ENCODE data around the gene ZNF157. TPM values are rescaled to one million over a fixed set of nuclear protein-coding genes. Genes with fewer than 3 reads are reported as not detected.
A peak's percentile ranks its signal among the peaks of the same experiment; 100 is the strongest.
"Not testable (repeated sequence)": the region's sequence is repeated elsewhere in the genome, so short reads cannot be mapped to it uniquely, and the experiment has no call there.

Gene ZNF157
- total RNA-seq = 0.71 TPM

DNA sequence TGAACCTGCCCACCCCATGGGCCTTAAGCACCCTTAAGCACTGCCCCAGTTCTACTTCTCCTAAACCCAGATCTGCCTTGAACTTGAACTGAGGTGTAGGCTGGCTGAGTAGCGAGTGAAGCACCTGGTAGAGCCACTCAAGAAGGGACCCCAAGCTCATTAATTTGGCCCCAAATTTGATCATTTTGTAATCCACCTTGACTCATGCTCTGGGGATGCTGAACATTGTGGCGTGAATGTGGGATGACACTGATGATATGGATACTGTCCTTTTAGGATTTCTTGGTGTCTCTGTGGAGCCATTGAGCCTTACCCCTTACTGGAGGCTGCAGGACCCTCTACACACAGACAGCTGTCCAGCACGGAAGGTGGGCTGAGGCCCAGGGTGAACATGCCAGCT is at the start of gene ZNF157:
Gene ZNF157, plus strand, starts transcription at position 301 of the 400 bp plus-strand sequence. Its CDS starts 91 bp downstream, at position 392.
- intact Hi-C loops (cut with DNase I) = loop anchor here (10.0 kb wide), 1 partner anchor 155 kb away; no protein-coding TSS in a partner anchor
- ATAC-seq (no peak), DNase-seq (ENCODE audit: low spot score) (no peak)

DNA sequence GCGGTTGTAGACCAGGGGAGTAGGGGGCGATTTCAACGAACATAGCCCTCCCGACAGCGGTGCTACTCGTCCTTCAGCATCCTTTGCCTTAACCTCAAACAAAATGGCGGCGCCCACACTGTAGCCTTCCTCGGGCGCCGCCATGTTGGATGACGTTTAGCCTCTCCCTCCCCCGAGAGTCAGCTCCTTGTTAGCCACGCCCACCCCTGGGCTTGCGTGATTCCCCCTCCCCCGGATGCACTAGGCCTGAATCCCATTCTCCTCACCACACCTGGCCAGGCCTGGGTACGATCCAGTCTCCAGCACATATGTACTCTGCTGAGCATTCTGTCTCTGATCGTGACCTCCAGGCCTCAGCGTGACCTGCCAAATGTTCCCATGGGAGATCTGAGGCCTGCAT is 49.0 kb upstream of the ZNF157 start:
- intact Hi-C loops (cut with DNase I) = no loop called here
- peak; percentile 80 for DNase-seq (ENCODE audit: low spot score)
- ATAC-seq = peak; percentile 95

DNA sequence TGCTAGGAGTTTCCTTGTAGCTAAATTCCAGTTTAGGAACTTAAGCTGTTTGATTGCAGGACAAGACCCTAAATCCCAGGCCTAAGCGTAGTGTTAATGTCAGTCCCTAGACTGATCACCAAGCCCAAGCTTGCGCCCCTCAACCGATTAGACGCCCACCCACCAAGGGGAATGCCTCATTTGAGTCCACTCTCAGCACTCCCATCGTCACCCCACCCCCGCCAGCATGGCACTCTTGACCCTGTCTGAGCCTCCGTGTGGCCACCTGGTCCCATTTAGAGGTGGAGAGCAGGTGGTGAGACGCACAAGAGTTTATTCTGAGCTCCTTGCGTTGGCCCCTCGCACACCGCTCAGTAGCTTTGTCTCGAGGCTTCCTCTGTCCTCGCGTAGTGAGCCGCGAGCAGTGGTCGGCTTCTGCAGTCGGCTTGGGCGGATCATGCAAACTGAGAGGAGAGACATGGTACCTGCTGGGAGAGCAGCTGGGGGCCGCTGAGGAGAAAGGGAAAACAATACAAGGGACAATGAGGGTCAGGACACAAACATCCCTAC is 48.5 kb upstream of the ZNF157 start:
- ATAC-seq (no peak), DNase-seq (ENCODE audit: low spot score) (no peak)
- intact Hi-C loops (cut with DNase I) = no loop called here

DNA sequence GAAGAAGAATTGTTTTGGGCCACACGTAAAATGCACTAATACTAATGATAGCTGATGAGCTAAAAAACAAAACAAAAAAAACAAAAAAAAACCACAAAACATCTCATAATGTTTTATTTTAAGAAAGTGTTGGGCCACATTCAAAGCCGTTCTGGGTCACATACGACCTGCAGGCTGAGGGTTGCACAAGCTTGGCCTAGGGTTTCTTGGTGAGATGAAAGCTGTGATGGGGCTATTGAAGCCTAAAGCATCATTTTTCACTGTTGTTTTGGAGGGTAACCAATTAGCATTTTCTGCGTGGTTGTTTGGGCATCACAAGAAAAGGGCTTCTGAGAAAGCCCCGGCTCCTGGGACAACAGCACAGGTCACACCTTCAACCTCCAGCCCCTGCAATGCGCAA is 42.5 kb upstream of the ZNF157 start:
- DNase-seq (ENCODE audit: low spot score) (peak; percentile 25), ATAC-seq (peak; percentile 53)
- intact Hi-C loops (cut with DNase I) = no loop called here

DNA sequence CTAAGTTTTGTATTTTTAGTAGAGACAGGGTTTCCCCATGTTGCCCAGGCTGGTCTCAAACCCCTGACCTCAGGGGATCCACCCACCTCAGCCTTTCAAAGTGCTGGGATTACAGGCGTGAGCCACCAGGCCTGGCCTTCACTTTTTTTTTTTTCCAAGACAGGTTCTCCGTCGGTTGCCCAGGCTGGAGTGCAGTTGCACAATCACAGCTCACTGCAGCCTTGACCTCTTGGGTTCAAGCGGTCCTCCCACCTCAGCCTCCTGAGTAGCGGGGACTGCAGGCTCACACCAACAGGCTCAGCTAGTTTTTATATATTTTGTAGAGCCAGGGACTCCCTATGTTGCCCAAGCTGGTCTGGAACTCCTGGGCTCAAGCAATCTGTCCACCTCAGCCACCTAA is 37.6 kb upstream of the ZNF157 start:
- ATAC-seq; DNase-seq (ENCODE audit: low spot score); intact Hi-C loops (cut with DNase I): not testable (repeated sequence)

DNA sequence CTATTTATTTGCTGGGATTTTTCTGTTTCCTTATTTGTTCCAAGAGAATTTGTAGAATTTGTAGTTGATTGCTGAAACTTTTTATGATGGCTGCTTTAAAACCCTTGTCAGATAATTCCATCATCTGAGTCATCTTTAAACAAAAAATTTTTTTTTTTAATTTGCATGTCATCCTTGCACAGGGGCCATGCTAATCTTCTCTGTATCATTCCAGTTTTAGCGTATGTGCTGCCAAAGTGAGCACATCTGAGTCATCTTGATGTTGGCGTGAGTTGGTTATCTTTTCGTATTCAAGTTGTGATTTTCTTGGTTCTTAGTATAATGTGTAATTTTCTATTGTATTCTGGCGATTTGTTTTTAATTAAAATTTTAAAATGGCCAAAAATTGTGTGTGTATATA is 18.7 kb upstream of the ZNF157 start:
- DNase-seq (ENCODE audit: low spot score) (no peak), ATAC-seq (no peak)
- intact Hi-C loops (cut with DNase I) = no loop called here

DNA sequence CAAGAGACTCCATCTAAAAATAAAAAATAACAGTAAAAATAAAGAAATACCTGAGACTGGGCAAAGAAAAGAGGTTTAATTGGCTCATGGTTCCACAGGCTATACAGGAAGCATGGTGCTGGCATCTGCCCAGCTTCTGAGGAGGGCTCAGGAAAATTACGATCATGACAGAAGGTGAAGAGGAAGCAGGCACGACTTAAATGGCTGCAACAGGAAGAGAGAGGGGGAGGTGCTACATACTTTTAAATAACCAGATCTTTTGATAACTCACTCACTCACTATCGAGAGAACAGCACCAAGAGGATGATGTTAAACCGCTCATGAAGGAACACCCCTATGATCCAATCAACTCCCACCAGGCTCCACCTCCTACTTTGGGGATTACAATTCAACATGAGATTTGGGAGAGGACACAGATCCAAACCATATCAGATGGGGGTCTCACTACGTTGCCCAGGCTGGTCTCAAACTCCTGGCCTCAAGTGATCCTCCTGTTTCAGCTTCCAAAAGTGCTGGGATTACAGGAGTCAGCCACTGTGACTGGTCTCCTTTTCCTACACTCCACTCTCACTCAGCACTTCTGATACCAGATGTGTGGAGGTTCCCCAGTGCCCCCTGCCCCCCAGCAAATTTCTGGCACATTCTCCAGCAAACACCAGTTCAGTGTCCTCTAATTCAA is 11.9 kb upstream of the ZNF157 start:
- no peak for ATAC-seq

DNA sequence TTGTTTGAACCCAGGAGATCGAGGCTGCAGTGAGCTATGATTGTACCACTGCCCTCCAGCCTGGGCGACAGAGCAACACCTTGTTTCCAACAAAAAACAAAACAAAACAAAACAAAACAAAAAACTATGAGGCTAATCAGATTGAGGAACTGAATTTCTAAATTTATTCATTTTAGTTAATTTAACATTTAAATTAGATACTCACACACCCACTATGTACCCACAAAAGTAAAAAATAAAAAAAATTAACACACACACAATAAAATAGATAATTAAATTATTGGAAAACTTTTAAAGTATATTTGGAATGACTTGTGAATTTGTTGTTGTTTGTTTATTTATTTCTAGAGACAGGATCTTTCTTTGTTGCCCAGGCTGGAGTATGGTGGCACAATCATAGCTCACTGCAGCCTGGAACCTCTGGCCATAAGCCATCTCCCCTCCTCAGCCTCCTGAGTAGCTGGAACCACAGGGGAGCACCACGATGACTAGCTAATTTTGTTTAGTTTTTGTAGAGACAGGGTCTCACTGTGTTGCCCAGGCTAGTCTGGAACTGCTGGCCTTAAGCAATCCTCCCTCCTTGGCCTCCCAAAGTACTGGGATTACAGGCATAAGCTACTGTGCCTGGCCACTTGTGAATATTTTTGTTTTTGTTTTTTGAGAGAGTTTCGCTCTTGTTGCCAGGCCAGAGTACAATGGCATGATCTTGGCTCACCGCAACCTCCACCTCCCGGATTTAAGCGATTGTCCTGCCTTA is 9.8 kb upstream of the ZNF157 start:
- intact Hi-C loops (cut with DNase I) = no loop called here

More for the DNA sequence above, 11.9 kb upstream of the ZNF157 start:
- intact Hi-C loops (cut with DNase I) = no loop called here
- no peak for DNase-seq (ENCODE audit: low spot score)

DNA sequence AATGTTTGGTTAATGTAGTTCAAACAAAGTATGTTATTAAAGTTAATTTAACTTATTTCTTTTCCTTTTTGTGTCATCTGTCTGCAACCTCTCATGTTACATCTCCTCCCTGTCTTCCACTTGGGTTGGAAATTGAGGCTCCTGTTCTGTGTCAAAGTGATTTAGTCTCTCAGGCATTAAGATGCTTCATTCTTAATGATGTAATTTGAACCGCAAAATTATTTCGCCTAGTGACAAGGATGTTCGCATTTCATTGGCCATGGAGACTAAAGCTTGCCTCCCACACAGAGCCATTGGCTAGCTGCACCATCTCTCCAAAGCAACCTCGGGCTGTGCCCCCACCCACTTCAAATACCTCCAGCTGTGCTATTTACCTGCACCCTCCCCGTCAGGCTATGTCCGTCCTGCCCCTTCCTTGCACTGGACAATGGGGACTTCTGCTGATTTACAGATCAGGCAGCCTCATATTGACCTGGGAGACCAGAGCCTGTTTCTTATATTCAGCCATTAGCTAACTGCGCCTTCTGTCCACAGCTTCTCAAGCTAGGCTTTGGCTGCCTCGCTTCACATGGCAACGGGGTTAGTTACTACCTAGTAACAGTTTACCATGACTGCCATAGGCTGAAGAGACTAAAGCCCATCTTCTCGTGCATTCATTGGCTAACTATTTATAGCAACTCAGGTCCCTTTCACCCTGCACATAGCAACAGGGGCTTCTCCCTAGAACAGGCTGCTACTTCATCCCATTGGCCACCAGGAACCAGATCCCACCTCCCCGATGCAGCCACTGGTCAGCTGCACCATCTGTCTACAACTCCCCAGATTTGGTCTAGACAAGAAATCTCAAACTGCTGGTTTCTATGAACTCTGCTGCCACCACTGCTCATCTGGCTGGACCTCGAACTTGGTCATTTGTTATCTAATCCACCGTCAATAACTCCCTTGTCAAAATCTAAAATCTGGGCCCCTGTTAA is 8.6 kb upstream of the ZNF157 start:
- ATAC-seq (peak; percentile 97), DNase-seq (ENCODE audit: low spot score) (peak; percentile 78)
- intact Hi-C loops (cut with DNase I) = no loop called here

More for the DNA sequence above, 9.8 kb upstream of the ZNF157 start:
- no peak for ATAC-seq
- DNase-seq (ENCODE audit: low spot score) = no peak

DNA sequence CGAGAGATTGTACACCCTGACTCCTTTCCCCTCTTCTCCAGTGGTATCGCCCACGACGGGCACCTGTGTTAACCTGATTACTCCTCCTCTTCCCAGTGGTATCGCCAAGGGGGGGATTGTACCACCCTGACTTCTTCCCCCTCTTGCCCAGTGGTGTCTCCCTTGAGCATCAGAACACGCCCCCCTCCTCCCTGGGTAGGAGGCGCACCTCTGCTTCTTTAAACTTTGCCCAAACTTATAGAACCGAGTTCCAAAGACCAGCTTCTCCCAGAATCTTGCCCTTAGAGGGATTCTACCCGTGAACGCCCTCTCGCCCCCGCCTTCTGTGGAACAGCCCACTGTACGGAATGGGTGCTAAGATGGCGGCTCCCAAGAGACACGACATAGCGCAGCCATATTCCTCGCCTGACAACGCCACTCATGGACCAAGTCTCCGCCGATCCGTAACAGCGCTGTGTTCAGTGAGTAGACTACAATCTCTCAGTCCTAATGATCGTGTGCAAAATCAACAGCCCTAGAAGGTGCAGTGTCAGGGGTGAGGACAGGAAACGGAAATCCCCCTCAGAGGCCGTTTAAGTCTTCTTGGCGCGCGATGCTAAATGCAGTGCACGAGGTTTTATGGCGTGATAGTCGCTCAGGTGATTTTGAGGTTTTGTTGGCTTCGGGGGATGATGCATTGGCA is 4.2 kb upstream of the ZNF157 start:
- intact Hi-C loops (cut with DNase I) = no loop called here
- ATAC-seq (peak; percentile 70), DNase-seq (ENCODE audit: low spot score) (peak; percentile 70)

DNA sequence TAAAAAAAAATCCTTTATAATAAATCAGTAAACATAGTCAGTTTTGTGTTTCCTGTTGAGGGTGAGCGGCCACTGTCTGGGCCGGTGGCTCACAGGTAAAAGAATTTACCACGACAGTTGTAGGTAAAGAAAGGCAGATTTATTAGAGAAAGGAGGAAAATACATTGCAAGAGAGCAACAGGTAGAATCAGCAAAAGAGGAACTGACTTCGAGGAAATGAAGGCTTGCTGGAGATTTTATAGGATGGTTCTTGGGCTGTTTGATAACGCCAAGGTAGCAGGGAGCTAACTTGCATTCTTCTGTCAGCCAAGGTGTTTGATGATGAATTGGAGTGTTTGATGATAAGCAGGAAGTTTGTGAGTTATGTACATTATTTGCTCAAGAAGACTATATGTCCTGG is 2.8 kb downstream of the ZNF157 start:
- DNase-seq (ENCODE audit: low spot score) (no peak), ATAC-seq (no peak)
- intact Hi-C loops (cut with DNase I) = loop anchor here (10.0 kb wide), 1 partner anchor 152 kb away; no protein-coding TSS in a partner anchor

DNA sequence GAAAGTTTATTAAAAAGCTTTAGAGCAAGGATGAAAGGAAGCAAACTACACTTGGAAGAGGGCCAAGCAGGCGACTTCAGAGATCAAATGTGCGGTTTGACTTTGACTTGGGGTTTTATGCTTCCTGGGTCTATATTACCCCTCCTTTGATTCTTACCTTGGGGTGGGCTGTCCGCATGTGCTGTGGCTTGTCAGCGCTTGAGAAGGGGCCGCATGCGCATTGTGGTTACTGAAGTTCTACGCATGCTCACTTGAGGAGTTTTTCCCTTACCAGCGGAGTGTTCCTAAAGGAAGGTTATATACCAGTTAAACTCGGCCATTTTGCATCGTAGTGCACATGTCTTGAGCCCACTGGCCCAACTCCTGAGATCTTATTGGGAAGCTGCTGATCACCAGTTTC is 9.9 kb downstream of the ZNF157 start:
- DNase-seq (ENCODE audit: low spot score) (no peak), ATAC-seq (no peak)
- intact Hi-C loops (cut with DNase I) = no loop called here

DNA sequence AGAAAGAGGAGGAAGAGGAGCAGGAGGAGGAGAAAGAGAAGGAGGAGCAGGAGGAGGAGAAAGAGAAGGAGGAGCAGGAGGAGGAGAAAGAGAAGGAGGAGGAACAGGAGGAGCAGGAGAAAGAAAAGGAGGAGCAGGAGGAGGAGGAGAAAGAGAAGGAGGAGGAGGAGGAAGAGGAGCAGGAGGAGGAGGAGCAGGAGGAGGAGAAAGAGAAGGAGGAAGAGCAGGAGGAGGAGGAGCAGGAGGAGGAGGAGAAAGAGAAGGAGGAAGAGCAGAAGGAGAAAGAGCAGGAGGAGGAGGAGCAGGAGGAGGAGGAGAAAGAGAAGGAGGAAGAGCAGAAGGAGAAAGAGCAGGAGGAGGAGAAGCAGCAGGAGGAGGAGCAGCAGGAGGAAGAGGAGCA is 10.5 kb downstream of the ZNF157 start:
- ATAC-seq; intact Hi-C loops (cut with DNase I); DNase-seq (ENCODE audit: low spot score): not testable (repeated sequence)

DNA sequence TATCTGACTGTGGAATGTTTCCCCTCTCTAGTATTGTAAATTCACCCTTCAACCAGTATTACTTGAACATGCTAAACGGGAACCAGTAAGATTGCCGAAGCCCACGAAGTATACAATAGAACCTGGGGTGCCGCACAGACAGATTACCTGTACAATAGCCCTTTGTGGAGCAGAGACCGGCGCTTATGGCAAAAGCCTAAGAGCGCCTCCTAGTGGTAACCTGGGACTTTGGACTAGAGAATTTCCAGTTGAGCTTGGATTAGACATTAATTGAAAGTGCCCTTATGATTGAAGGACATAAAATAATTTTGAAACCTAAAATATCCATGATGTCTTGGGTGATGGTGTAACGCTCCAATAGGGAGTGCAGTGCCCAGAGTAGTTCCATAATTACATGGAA is 14.1 kb downstream of the ZNF157 start:
- DNase-seq (ENCODE audit: low spot score) (peak; percentile 74), ATAC-seq (peak; percentile 61)
- intact Hi-C loops (cut with DNase I) = no loop called here

DNA sequence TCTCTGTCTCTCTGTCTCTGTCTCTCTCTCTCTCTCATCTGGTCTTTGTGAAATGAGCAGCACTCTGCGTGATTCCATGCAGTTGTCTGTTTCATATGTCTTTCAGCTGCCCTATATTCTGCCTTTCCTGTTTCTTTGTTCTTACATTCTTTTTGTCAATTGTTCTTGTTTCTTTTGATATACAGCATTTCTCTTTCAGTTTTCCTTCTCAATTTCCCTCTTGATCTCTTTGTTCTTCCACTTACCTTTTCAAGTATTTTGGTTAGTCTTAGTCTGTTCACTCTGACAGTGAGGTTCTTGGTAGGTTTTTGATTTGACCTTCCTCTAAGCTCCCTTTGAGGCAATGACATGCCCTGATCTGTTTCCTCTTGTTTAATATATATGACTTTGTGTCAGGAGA is 20.4 kb downstream of the ZNF157 start:
- intact Hi-C loops (cut with DNase I) = no loop called here
- no peak for ATAC-seq

DNA sequence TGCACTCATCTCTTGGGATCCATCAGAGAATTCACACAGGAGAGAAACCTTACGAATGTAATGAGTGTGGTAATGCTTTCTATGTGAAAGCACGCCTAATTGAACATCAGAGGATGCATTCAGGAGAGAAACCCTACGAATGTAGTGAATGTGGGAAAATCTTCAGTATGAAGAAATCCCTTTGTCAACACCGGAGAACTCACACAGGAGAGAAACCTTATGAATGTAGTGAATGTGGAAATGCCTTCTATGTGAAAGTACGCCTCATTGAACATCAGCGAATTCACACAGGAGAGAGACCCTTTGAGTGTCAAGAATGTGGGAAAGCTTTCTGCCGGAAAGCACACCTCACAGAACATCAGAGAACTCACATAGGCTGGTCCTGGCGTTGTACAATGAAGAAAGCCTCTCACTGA is 42.8 kb downstream of the ZNF157 start:
- ATAC-seq (no peak), DNase-seq (ENCODE audit: low spot score) (no peak)
- intact Hi-C loops (cut with DNase I) = loop anchor here (10.0 kb wide), 1 partner anchor 1092 kb away; the partner anchor contains the start of gene PORCN

More for the DNA sequence above, 20.4 kb downstream of the ZNF157 start:
- no peak for DNase-seq (ENCODE audit: low spot score)

DNA sequence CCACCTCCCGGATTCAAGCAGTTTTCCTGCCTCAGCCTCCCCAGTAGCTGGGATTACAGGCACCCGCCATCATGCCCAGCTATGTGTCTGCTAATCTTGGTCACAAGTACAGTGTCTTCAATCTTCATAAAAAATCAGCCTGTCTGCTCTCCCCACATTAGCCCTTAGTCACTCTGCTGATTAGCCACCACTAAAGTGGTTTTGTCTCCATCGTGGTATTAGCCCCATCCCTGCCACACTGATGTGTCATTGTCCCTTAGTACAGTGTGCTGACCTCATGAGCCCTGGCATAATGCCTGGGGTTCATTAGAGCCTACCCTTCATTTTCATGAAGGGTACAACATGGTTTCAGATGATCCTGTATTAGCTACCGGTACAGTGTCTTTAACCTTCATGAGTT is 49.9 kb downstream of the ZNF157 start:
- no peak for DNase-seq (ENCODE audit: low spot score)
- intact Hi-C loops (cut with DNase I) = no loop called here

DNA sequence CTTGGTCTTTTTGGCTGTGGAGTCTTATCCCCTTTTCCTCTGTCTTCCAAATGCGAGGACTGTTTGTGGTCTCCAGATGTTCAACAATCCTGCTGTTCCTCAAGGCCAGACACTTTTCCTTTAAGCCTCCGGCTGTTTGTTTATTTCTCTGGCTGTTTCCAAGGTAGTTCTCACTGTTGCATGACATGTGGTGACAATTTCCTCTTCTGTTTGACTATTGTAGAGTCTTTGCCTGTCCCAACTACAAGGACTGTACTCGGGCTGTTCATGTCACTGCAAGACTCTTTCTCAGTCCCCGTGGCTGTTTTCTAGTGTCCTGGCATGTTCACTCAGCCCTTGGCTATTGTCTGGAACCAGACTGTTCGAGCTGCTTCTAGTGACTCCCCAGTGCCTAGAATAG is 50.6 kb downstream of the ZNF157 start:
- intact Hi-C loops (cut with DNase I) = no loop called here
- DNase-seq (ENCODE audit: low spot score) (no peak), ATAC-seq (no peak)

More for the DNA sequence above, 49.9 kb downstream of the ZNF157 start:
- no peak for ATAC-seq
